Endothelial cell of umbilical vein (primary cell): ENCODE measurements around the gene CTDP1. TPM values are rescaled to one million over a fixed set of nuclear protein-coding genes. Genes with fewer than 3 reads are reported as not detected.

ENCODE experiments used
- BruUV-seq: library from RNA; stranded (reverse); fragments of 400-500 nt; replicated peaks from 2 replicates; lab custom pipeline; 2021; lab: Mats Ljungman, UMichigan
- CTCF ChIA-PET: fragments of 300-600, 350-600 bp; sonication (Branson Sonifier 250); formaldehyde crosslinking; loops from one replicate; lab custom pipeline; 2021; ENCODE audit warnings: antibody characterized with exemption, inconsistent platforms; lab: Charles Lee
- POLR2A ChIA-PET: fragments of 300-600, 350-600 bp; sonication (Branson Sonifier 250); formaldehyde crosslinking; loops from one replicate; lab custom pipeline; 2021; ENCODE audit warnings: antibody characterized with exemption, inconsistent platforms; lab: Charles Lee
- DNase-seq: peaks from one replicate; pipeline ENCODE4 v3.0.0-alpha.2; 2011; ENCODE audit warnings: low read depth, low spot score
- FAIRE-seq: peaks from 2 replicates; lab custom pipeline; 2011; peaks lifted over from hg19 to GRCh38; lab: Jason Lieb, UNC
- H2AFZ ChIP-seq: 2 replicates; pipeline ENCODE4 v1.6.0; 2012; ENCODE audit warnings: low read depth, low read length, control low read depth, inconsistent platforms
- H3K27ac ChIP-seq: 2 replicates; pipeline ENCODE4 v1.5.1; 2011; ENCODE audit warnings: low read depth, mild to moderate bottlenecking, control low read depth, low read length, moderate library complexity; ENCODE audit not compliant: insufficient read depth
- H3K27me3 ChIP-seq, 2 experiments: 2 replicates each; pipeline versions ENCODE4 v1.6.0 to v1.6.1; 2011; ENCODE audit warnings: low read length in 2 of 2, mixed read lengths in 1 of 2; ENCODE audit not compliant: control insufficient read depth in 2 of 2, insufficient read depth in 2 of 2
- H3K36me3 ChIP-seq, 2 experiments: 2 replicates in 1 of 2; 3 replicates in 1 of 2; pipeline ENCODE4 v1.5.1; 2011; ENCODE audit warnings: low read length in 2 of 2, mild to moderate bottlenecking in 1 of 2, moderate library complexity in 1 of 2; ENCODE audit not compliant: control insufficient read depth in 2 of 2, insufficient read depth in 2 of 2; ENCODE audit errors: extremely low read depth in 1 of 2
- H3K4me1 ChIP-seq: 3 replicates; pipeline ENCODE4 v1.5.1; 2011; ENCODE audit warnings: mild to moderate bottlenecking, low read length; ENCODE audit not compliant: control insufficient read depth, insufficient read depth; ENCODE audit errors: extremely low read depth
- H3K4me2 ChIP-seq: 2 replicates; pipeline ENCODE4 v1.6.1; 2011; ENCODE audit warnings: low read length, control low read depth, mixed read lengths; ENCODE audit not compliant: insufficient read depth
- H3K4me3 ChIP-seq, 3 experiments: fragments of 200-600 bp in 1 of 3; sonication (generic), shearing (Covaris generic) in 1 of 3; replicated peaks in 1 of 3; 2 replicates each; pipeline ENCODE4 v1.5.1; 2011 to 2016; ENCODE audit warnings: control low read depth in 3 of 3, low read length in 3 of 3, mild to moderate bottlenecking in 2 of 3, inconsistent platforms in 1 of 3, low read depth in 1 of 3, moderate library complexity in 1 of 3; ENCODE audit not compliant: insufficient read depth in 1 of 3
- H3K79me2 ChIP-seq: 2 replicates; pipeline ENCODE4 v1.6.0; 2012; ENCODE audit warnings: low read length, inconsistent platforms; ENCODE audit not compliant: control insufficient read depth, insufficient read depth
- H3K9ac ChIP-seq: replicated peaks from 2 replicates; pipeline ENCODE3; 2011; ENCODE audit warnings: low read length, control low read depth; ENCODE audit not compliant: insufficient read depth; ENCODE audit errors: extremely low read depth
- H3K9me1 ChIP-seq: replicated peaks from 3 replicates; pipeline ENCODE4 v1.6.0; 2011; ENCODE audit warnings: mild to moderate bottlenecking, low read length; ENCODE audit not compliant: control insufficient read depth, insufficient read depth; ENCODE audit errors: extremely low read depth
- H3K9me3 ChIP-seq: replicated peaks from 2 replicates; pipeline ENCODE4 v1.5.1; 2012; ENCODE audit warnings: low read length, inconsistent platforms; ENCODE audit not compliant: control insufficient read depth, insufficient read depth
- H4K20me1 ChIP-seq: replicated peaks from 2 replicates; pipeline ENCODE3; 2011; ENCODE audit warnings: mild to moderate bottlenecking, low read length; ENCODE audit not compliant: control insufficient read depth, insufficient read depth; ENCODE audit errors: extremely low read depth
- EZH2 ChIP-seq: IDR thresholded peaks from 2 replicates; pipeline ENCODE4 v1.6.1; 2012; ENCODE audit warnings: borderline replicate concordance, low read depth, mild to moderate bottlenecking, moderate library complexity, low read length, inconsistent platforms; ENCODE audit not compliant: severe bottlenecking
- FOS ChIP-seq: IDR thresholded peaks from 2 replicates; pipeline ENCODE4 v1.6.1; 2011; ENCODE audit warnings: mild to moderate bottlenecking, low read length, moderate library complexity, borderline replicate concordance; ENCODE audit not compliant: insufficient read depth
- GATA2 ChIP-seq: IDR thresholded peaks from 2 replicates; pipeline ENCODE4 v1.7.0; 2011; ENCODE audit warnings: low read depth, mild to moderate bottlenecking, moderate library complexity, mixed read lengths, low read length; ENCODE audit not compliant: insufficient read length, insufficient read depth
- JUN ChIP-seq: IDR thresholded peaks from 2 replicates; pipeline ENCODE4 v1.6.1; 2011; ENCODE audit warnings: borderline replicate concordance, low read depth; ENCODE audit not compliant: insufficient read length, insufficient read depth
- MAX ChIP-seq: IDR thresholded peaks from 2 replicates; pipeline ENCODE4 v1.6.1; 2011; ENCODE audit not compliant: insufficient read depth, insufficient read length
- POLR2A ChIP-seq: IDR thresholded peaks from 2 replicates; pipeline ENCODE4 v1.6.1; 2012; ENCODE audit warnings: low read depth, mild to moderate bottlenecking, control low read depth, low read length
- dilution Hi-C: fragments of 300-500 bp; cut with MboI; formaldehyde crosslinking; loops from one replicate; pipeline ENCODE4 v1.15.0; 2019; ENCODE audit warnings: low sequenced_read_pairs; ENCODE audit not compliant: extremely low pct_ligation_motif_present
- intact Hi-C: fragments of 100-400 bp; cut with micrococcal nuclease; formaldehyde crosslinking; loops from one replicate; pipeline ENCODE4 v1.10.0; 2022
- polyA plus RNA-seq, 4 experiments: library from polyadenylated mRNA; depleted of rRNA in 3 of 4; stranded (reverse) in 3 of 4; unstranded in 1 of 4; fragments of >200 nt; gene quantifications; 2 replicates each; pipeline versions ENCODE4 v1.2.1 to v1.2.3, GENCODE V29; 2011 to 2012; ENCODE audit warnings: missing spikeins in 1 of 4
- total RNA-seq: library from RNA; stranded (reverse); gene quantifications from 2 replicates; pipeline ENCODE4 v1.2.3, GENCODE V29; 2021

Gene CTDP1
- total and polyA plus RNA-seq, 2 donors (not counting 3 experiments of a cell fraction or from before 2014, with no cell fraction given) = 15.3 to 27.6 TPM

- Histone ChIP-seq H3K27me3 (no peaks in the 10 kb centered on the region), H3K9me1 (no peaks in the 10 kb centered on the region), H3K9ac (no peak overlapping the region), H3K4me1 (no peaks in the 10 kb centered on the region), H2AFZ (no peak overlapping the region), H3K36me3 (no peaks in the 10 kb centered on the region), H3K9me3 (no peaks in the 10 kb centered on the region), H4K20me1 (no peaks in the 10 kb centered on the region), H3K79me2 (no peaks in the 10 kb centered on the region), H3K4me2 (no peak overlapping the region), H3K27ac (no peak overlapping the region), H3K4me3 (no peak overlapping the region)
- CTCF ChIA-PET = no interaction called here
- dilution Hi-C loops = no loop called here
- no TSS peak for BruUV-seq
- no peak for DNase-seq
- POLR2A ChIA-PET = no interaction called here
- no peak for TF ChIP-seq EZH2
- no peak for FAIRE-seq
- intact Hi-C loops = no loop called here
These were observed 92.0 kb downstream of the CTDP1 start for GRCh38 chr18:79771446-79772107.

- Histone ChIP-seq H3K4me2 (no peak overlapping the region), H3K4me1 (no peaks in the 10 kb centered on the region), H3K36me3 (no peaks in the 10 kb centered on the region), H4K20me1 (no peaks in the 10 kb centered on the region), H3K27me3 (no peaks in the 10 kb centered on the region), H2AFZ (no peak overlapping the region), H3K79me2 (no peaks in the 10 kb centered on the region), H3K4me3 (no peak overlapping the region), H3K27ac (no peak overlapping the region), H3K9me1 (no peaks in the 10 kb centered on the region), H3K9ac (no peak overlapping the region), H3K9me3 (no peaks in the 10 kb centered on the region)
- intact Hi-C loops (no loop called here), dilution Hi-C loops (no loop called here)
- DNase-seq (no peak), FAIRE-seq (no peak)
- no TSS peak for BruUV-seq
- ChIA-PET POLR2A (no interaction called here), CTCF (no interaction called here)
- no peak for TF ChIP-seq JUN
- no peak for TF ChIP-seq GATA2
- TF ChIP-seq FOS = no peak
- no peak for TF ChIP-seq POLR2A
- TF ChIP-seq MAX = no peak
- TF ChIP-seq EZH2 = no peak
These were observed 92.7 kb downstream of the CTDP1 start for GRCh38 chr18:79772108-79772864.
